H1 (cell line): ENCODE data around the gene PPBP. TPM values are rescaled to one million over a fixed set of nuclear protein-coding genes. Genes with fewer than 3 reads are reported as not detected.

ENCODE experiments used
- CTCF ChIA-PET: fragments of 300-600 bp; sonication (Branson Sonifier 250); formaldehyde crosslinking; loops from one replicate; lab custom pipeline; 2021; ENCODE audit not compliant: partially characterized antibody; lab: Charles Lee
- POLR2A ChIA-PET: fragments of 300-600 bp; sonication (Branson Sonifier 250); formaldehyde crosslinking; loops from one replicate; lab custom pipeline; 2021; ENCODE audit warnings: inconsistent platforms; ENCODE audit not compliant: partially characterized antibody; lab: Charles Lee
- DNase-seq, 2 experiments: peaks; one replicate each; pipeline versions ENCODE4 v3.0.0 to v3.0.0-alpha.2; 2010 to 2022; ENCODE audit warnings: low spot score in 2 of 2, low read depth in 1 of 2, mixed read lengths in 1 of 2
- FAIRE-seq: peaks from 2 replicates; lab custom pipeline; 2011; peaks lifted over from hg19 to GRCh38; lab: Jason Lieb, UNC
- H2AFZ ChIP-seq: 2 replicates; pipeline ENCODE4 v1.8.1; 2012; ENCODE audit warnings: low read length, inconsistent platforms
- H2AK5ac ChIP-seq: 2 replicates; pipeline ENCODE4 v1.6.1; 2013; ENCODE audit warnings: low read depth, low read length
- H2BK120ac ChIP-seq: replicated peaks from 2 replicates; pipeline ENCODE3; 2013; ENCODE audit warnings: low read depth, low read length, inconsistent platforms
- H2BK12ac ChIP-seq: 2 replicates; pipeline ENCODE4 v1.6.1; 2013; ENCODE audit warnings: low read depth, low read length
- H2BK15ac ChIP-seq: 2 replicates; pipeline ENCODE4 v1.6.1; 2013; ENCODE audit warnings: low read length
- H2BK20ac ChIP-seq: 2 replicates; pipeline ENCODE4 v1.6.1; 2013; ENCODE audit warnings: low read length
- H2BK5ac ChIP-seq: 2 replicates; pipeline ENCODE4 v1.6.1; 2013; ENCODE audit warnings: low read depth, low read length
- H3K14ac ChIP-seq: 2 replicates; pipeline ENCODE4 v1.6.1; 2013; ENCODE audit warnings: inconsistent platforms; ENCODE audit not compliant: insufficient read length
- H3K18ac ChIP-seq: 2 replicates; pipeline ENCODE4 v1.6.1; 2013; ENCODE audit warnings: low read length; ENCODE audit errors: extremely low read depth
- H3K23ac ChIP-seq: 2 replicates; pipeline ENCODE4 v1.6.1; 2013; ENCODE audit warnings: inconsistent platforms; ENCODE audit not compliant: insufficient read length
- H3K23me2 ChIP-seq: 2 replicates; pipeline ENCODE4 v1.6.1; 2013; ENCODE audit warnings: low read depth, low read length
- H3K27ac ChIP-seq: 2 replicates; pipeline ENCODE4 v1.6.1; 2011; ENCODE audit warnings: low read depth, low read length, inconsistent platforms
- H3K27me3 ChIP-seq, 4 experiments: replicated peaks in 1 of 4; 1 replicate in 1 of 4; 2 replicates in 3 of 4; pipeline versions ENCODE4 v1.6.1 to v1.8.1; 2011 to 2013; ENCODE audit warnings: low read length in 3 of 4, mild to moderate bottlenecking in 3 of 4, inconsistent platforms in 2 of 4, mixed read lengths in 2 of 4, moderate library complexity in 1 of 4; ENCODE audit not compliant: control insufficient read depth in 3 of 4, insufficient read depth in 3 of 4; ENCODE audit errors: extremely low read depth in 1 of 4
- H3K36me3 ChIP-seq, 4 experiments: 2 replicates each; pipeline versions ENCODE4 v1.6.1 to v1.8.1; 2011 to 2013; ENCODE audit warnings: mild to moderate bottlenecking in 4 of 4, low read length in 3 of 4, moderate library complexity in 2 of 4, control low read depth in 1 of 4, inconsistent platforms in 1 of 4; ENCODE audit not compliant: insufficient read depth in 4 of 4, control insufficient read depth in 2 of 4
- H3K4ac ChIP-seq: replicated peaks from 2 replicates; pipeline ENCODE3; 2013; ENCODE audit warnings: low read length, low read depth, mixed read lengths, inconsistent platforms; ENCODE audit not compliant: insufficient read length
- H3K4me1 ChIP-seq, 4 experiments: replicated peaks in 1 of 4; 1 replicate in 1 of 4; 2 replicates in 3 of 4; pipeline versions ENCODE4 v1.6.1 to v1.8.1; 2011 to 2013; ENCODE audit warnings: low read length in 3 of 4, inconsistent platforms in 2 of 4, mixed read lengths in 1 of 4; ENCODE audit not compliant: insufficient read depth in 4 of 4, control insufficient read depth in 3 of 4
- H3K4me2 ChIP-seq, 2 experiments: 2 replicates each; pipeline versions ENCODE4 v1.6.1 to v1.8.1; 2011 to 2013; ENCODE audit warnings: low read depth in 2 of 2, low read length in 2 of 2, control low read depth in 1 of 2, inconsistent platforms in 1 of 2, mild to moderate bottlenecking in 1 of 2; ENCODE audit not compliant: insufficient read depth in 1 of 2
- H3K4me3 ChIP-seq, 4 experiments: fragments of 200-600, 300-600 bp in 1 of 4; sonication (generic), shearing (Covaris generic), sonication (Bioruptor Twin) in 1 of 4; 2 replicates each; pipeline versions ENCODE4 v1.5.1 to v1.8.1; 2011 to 2016; ENCODE audit warnings: low read length in 4 of 4, low read depth in 3 of 4, control low read depth in 2 of 4, inconsistent platforms in 2 of 4, mild to moderate bottlenecking in 2 of 4, mixed read lengths in 1 of 4, moderate library complexity in 1 of 4; ENCODE audit not compliant: insufficient read depth in 2 of 4; ENCODE audit errors: extremely low read depth in 1 of 4
- H3K56ac ChIP-seq: replicated peaks from 2 replicates; pipeline ENCODE3; 2013; ENCODE audit warnings: low read depth, mild to moderate bottlenecking, mixed read lengths, low read length, inconsistent platforms; ENCODE audit not compliant: insufficient read length
- H3K79me1 ChIP-seq: 2 replicates; pipeline ENCODE4 v1.6.1; 2013; ENCODE audit warnings: low read depth, low read length, control low read depth
- H3K79me2 ChIP-seq, 2 experiments: 2 replicates each; pipeline versions ENCODE4 v1.6.1 to v1.8.1; 2012 to 2013; ENCODE audit warnings: low read length in 2 of 2, mild to moderate bottlenecking in 2 of 2, inconsistent platforms in 1 of 2; ENCODE audit not compliant: insufficient read depth in 2 of 2, control insufficient read depth in 1 of 2
- H3K9ac ChIP-seq, 4 experiments: replicated peaks in 1 of 4; 1 replicate in 1 of 4; 2 replicates in 3 of 4; pipeline versions ENCODE4 v1.6.1 to v1.8.1; 2011 to 2013; ENCODE audit warnings: low read depth in 3 of 4, low read length in 3 of 4, control low read depth in 2 of 4, mild to moderate bottlenecking in 2 of 4, moderate library complexity in 2 of 4, inconsistent platforms in 1 of 4; ENCODE audit errors: extremely low read depth in 1 of 4
- H3K9me3 ChIP-seq, 2 experiments: 2 replicates each; pipeline versions ENCODE4 v1.6.1 to v1.8.1; 2012 to 2013; ENCODE audit warnings: mild to moderate bottlenecking in 2 of 2, moderate library complexity in 2 of 2, control low read depth in 1 of 2, inconsistent platforms in 1 of 2, low read depth in 1 of 2, low read length in 1 of 2, mixed read lengths in 1 of 2; ENCODE audit not compliant: insufficient read depth in 2 of 2
- H4K20me1 ChIP-seq, 2 experiments: replicated peaks in 1 of 2; 2 replicates each; pipeline versions ENCODE3 to v1.8.1; 2011 to 2013; ENCODE audit warnings: inconsistent platforms in 2 of 2, low read length in 2 of 2, mild to moderate bottlenecking in 1 of 2; ENCODE audit not compliant: insufficient read depth in 2 of 2, control insufficient read depth in 1 of 2
- H4K5ac ChIP-seq: 2 replicates; pipeline ENCODE4 v1.6.1; 2013; ENCODE audit warnings: low read length, low read depth, mixed read lengths, inconsistent platforms; ENCODE audit not compliant: insufficient read length
- H4K8ac ChIP-seq: 2 replicates; pipeline ENCODE4 v1.8.0; 2013; ENCODE audit warnings: mild to moderate bottlenecking, moderate library complexity, low read length, inconsistent platforms; ENCODE audit not compliant: insufficient read depth; ENCODE audit errors: extremely low read depth
- H4K91ac ChIP-seq: replicated peaks from 2 replicates; pipeline ENCODE3; 2013; ENCODE audit warnings: low read length, mixed read lengths, inconsistent platforms; ENCODE audit not compliant: insufficient read length
- BRCA1 ChIP-seq: IDR thresholded peaks from 2 replicates; pipeline ENCODE4 v1.6.1; 2012; ENCODE audit warnings: low read depth, low read length, improper control_type of control experiment
- GABPA ChIP-seq: IDR thresholded peaks from 2 replicates; pipeline ENCODE4 v1.6.1; 2011; ENCODE audit warnings: mild to moderate bottlenecking, low read length, moderate library complexity, borderline replicate concordance; ENCODE audit not compliant: insufficient read depth
- PHF8 ChIP-seq: fragments of 200-600 bp; sonication (generic); conservative IDR thresholded peaks from 2 replicates; pipeline ENCODE4 v1.7.1; 2012; ENCODE audit warnings: low read depth, mild to moderate bottlenecking, inconsistent platforms, low read length, moderate library complexity
- RNF2 ChIP-seq: fragments of 200-900, 300-1000 bp; sonication (generic); IDR thresholded peaks from 2 replicates; pipeline ENCODE4 v1.7.1; 2016; ENCODE audit warnings: borderline replicate concordance, low read depth, mild to moderate bottlenecking, antibody characterized with exemption, low read length; ENCODE audit not compliant: poor library complexity, severe bottlenecking; ENCODE audit errors: missing control alignments
- SAP30 ChIP-seq: fragments of 300-600 bp; sonication (generic); IDR thresholded peaks from 2 replicates; pipeline ENCODE4 v1.7.1; 2012; ENCODE audit warnings: low read length, moderate library complexity, mild to moderate bottlenecking, inconsistent platforms; ENCODE audit not compliant: insufficient read depth, insufficient replicate concordance
- SP2 ChIP-seq: IDR thresholded peaks from 2 replicates; pipeline ENCODE4 v1.6.1; 2012; ENCODE audit warnings: mild to moderate bottlenecking, low read length, inconsistent platforms
- SUZ12 ChIP-seq: fragments of 200-600 bp; sonication (generic); IDR thresholded peaks from 2 replicates; pipeline ENCODE4 v1.6.1; 2012; ENCODE audit warnings: mild to moderate bottlenecking, inconsistent platforms, low read length, moderate library complexity, mixed read lengths
- polyA plus RNA-seq, 7 experiments: library from polyadenylated mRNA; depleted of rRNA in 3 of 7; stranded (reverse) in 5 of 7; unstranded in 2 of 7; fragments of >200 nt in 5 of 7; fragments of 200-250 nt in 2 of 7; gene quantifications; 1 replicate in 5 of 7; 2 replicates in 1 of 7; 4 replicates in 1 of 7; pipeline versions ENCODE4 v1.2.1 to v1.2.3, GENCODE V29; 2011 to 2013; ENCODE audit warnings: missing spikeins in 2 of 7, mixed read lengths in 2 of 7
- total RNA-seq: library from RNA; stranded (reverse); fragmentation: NEBNext Ultra II Directional; extraction: Animal tissue kit (Norgen Biotek cat#: 25700); gene quantifications from 2 replicates; pipeline ENCODE4 v1.2.1, GENCODE V29; 2021

PPBP gene
- total and polyA plus RNA-seq, 2 of the 8 experiments (the other 6 are each of a cell fraction or from before 2014, with no cell fraction given) = 0.18 to 0.43 TPM

DNA sequence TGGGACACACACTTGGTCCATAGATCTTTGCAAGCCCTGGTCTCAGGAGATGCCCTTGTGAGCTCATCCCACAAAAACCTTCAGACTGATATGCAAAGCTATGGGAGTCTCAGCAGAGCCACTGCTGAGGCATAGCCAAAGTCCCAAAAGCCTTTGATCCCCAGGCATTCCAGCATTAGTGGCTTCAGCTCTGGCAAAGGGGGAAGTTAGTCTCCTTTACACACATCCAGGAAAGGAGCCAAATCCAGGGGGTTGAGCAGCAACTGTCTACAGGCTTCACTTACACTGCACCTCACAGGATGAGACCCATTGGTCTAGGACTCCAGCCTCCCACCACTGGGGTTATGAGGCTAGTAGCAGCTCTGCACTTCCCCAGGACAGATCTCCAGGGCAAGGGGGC, 20.1 kb downstream of the PPBP start:
- POLR2A ChIA-PET = interaction anchor here (1.5 kb wide), 1 partner anchor 69 kb away, joined by 4 read pairs; no protein-coding TSS in a partner anchor
- no peak overlapping the region for H3K27ac ChIP-seq
- no peak overlapping the region for H3K4ac ChIP-seq
- CTCF ChIA-PET = interaction anchor here (0.6 to 1.5 kb wide), 6 partner anchors 51 to 238 kb away, joined by 3 to 5 read pairs (median 4); no protein-coding TSS in a partner anchor
- H4K5ac ChIP-seq = no peak overlapping the region
- H3K79me2 ChIP-seq = no peaks in the 10 kb centered on the region
- no peak overlapping the region for H4K8ac ChIP-seq
- DNase-seq = no peak
- H3K14ac ChIP-seq = no peak overlapping the region
- no peak overlapping the region for H3K9ac ChIP-seq
- 0 out of 7 replicates have a peak, but pooled peaks cover 0 to 1% (median 0%) of the 10 kb centered on the region in 4 experiments for H3K4me1 ChIP-seq
- no peak for FAIRE-seq
- H4K20me1 ChIP-seq = no peaks in the 10 kb centered on the region
- peak overlapping the region; percentile 67; the same call in 1 of the 2 replicates for H2BK15ac ChIP-seq
- peak overlapping the region; percentile 58 for H4K91ac ChIP-seq
- no peaks in the 10 kb centered on the region for H3K79me1 ChIP-seq
- H3K56ac ChIP-seq = no peak overlapping the region
- no peak overlapping the region for H2BK120ac ChIP-seq
- H2BK20ac ChIP-seq = peak overlapping the region; percentile 61; the same call in 1 of the 2 replicates
- H3K9me3 ChIP-seq = peaks cover 0 to 8% of the 10 kb centered on the region in 2 experiments; a peak in 2 of 4 replicates
- H3K4me3 ChIP-seq = no peak overlapping the region
- H3K36me3 ChIP-seq = no peaks in the 10 kb centered on the region
- H2BK12ac ChIP-seq = no peak overlapping the region
- H3K23ac ChIP-seq = no peak overlapping the region
- no peak overlapping the region for H3K4me2 ChIP-seq
- no peak overlapping the region for H3K18ac ChIP-seq
- H2BK5ac ChIP-seq = peak overlapping the region; percentile 21; the same call in 1 of the 2 replicates
- H3K27me3 ChIP-seq = no peaks in the 10 kb centered on the region; a peak in 1 of 7 replicates
- no peak overlapping the region for H2AK5ac ChIP-seq
- TF ChIP-seq RNF2 = no peak
- TF ChIP-seq SAP30 = no peak
- TF ChIP-seq SP2 = no peak
- TF ChIP-seq PHF8 = no peak
- TF ChIP-seq SUZ12 = no peak
- no peak for TF ChIP-seq BRCA1
- TF ChIP-seq GABPA = no peak
- H3K23me2 ChIP-seq = no peaks in the 10 kb centered on the region
- H2AFZ ChIP-seq = 0 out of 2 replicates have a peak overlapping the region, but pooled peaks have one; percentile 10
